Measurements from ENCODE around the gene ICAM3. TPM values are rescaled to one million over a fixed set of nuclear protein-coding genes. Genes with fewer than 3 reads are reported as not detected.

ICAM3 gene
- total and polyA plus RNA-seq, 10 of the 15 experiments (the other 5 are each of a cell fraction or from before 2014, with no cell fraction given): 5.5 to 152 (median 90.7) TPM

DNA sequence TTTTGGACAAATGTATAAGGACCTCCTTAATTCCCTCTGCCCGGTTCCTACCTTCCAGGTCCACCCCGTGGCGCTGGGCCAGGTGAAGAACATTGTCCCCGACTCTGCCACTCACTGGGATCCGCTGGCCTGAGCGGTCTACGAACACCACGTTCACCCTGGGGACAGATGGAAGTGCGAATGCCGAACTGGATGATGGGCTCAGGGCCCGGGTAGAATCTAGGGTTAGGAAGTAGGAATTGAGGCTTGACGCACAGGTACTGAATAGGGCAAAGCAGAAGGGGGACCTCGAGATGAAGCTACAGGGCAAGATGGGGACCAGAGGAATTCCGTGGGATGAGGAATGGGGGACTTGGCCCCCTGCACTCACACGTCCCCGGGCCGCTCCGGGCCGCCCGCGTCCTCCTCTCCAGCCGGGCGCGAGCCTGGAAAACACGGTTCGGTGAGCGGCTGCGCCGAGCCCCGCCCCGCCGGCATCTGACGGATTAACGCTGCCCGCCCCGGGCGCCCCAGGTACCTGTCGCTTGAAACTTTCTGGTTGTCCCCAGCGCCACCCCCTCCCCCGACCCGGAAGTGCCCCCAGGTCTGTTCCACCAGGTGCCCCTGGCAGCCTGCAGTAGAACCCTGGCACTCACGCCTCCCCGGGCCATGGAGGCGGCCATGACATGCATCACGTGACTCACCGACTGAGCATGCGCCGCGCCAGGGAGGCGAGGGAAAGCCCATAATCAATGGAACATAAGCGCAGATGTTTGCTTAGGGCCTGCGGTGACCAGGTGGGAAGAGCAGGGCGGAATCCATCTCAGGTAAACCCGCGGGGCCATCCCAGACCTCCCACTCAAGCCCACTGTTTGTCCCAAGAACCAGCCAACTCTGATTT is 23.8 kb downstream of the ICAM3 start, which contains the start of gene FDX2 (continued):
- TF ChIP-seq, protein P1, sequence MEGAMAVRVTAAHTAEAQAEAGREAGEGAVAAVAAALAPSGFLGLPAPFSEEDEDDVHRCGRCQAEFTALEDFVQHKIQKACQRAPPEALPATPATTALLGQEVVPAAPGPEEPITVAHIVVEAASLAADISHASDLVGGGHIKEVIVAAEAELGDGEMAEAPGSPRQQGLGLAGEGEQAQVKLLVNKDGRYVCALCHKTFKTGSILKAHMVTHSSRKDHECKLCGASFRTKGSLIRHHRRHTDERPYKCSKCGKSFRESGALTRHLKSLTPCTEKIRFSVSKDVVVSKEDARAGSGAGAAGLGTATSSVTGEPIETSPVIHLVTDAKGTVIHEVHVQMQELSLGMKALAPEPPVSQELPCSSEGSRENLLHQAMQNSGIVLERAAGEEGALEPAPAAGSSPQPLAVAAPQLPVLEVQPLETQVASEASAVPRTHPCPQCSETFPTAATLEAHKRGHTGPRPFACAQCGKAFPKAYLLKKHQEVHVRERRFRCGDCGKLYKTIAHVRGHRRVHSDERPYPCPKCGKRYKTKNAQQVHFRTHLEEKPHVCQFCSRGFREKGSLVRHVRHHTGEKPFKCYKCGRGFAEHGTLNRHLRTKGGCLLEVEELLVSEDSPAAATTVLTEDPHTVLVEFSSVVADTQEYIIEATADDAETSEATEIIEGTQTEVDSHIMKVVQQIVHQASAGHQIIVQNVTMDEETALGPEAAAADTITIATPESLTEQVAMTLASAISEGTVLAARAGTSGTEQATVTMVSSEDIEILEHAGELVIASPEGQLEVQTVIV (IDR thresholded peaks at IDR 0.05; ENCODE audit: borderline replicate concordance, partially characterized antibody): no peak
- TF ChIP-seq MYC (IDR thresholded peaks at IDR 0.05; ENCODE audit: insufficient read depth, insufficient read length, insufficient replicate concordance, low read length, severe bottlenecking) (no peak), MYB (IDR thresholded peaks at IDR 0.05; ENCODE audit: borderline replicate concordance, low read depth, low read length) (no peak), NFXL1 (IDR thresholded peaks at IDR 0.05; ENCODE audit: borderline replicate concordance) (no peak), HDGF (IDR thresholded peaks at IDR 0.05) (no peak), CHD2 (IDR thresholded peaks at IDR 0.05; ENCODE audit: borderline replicate concordance, low read depth, low read length) (0 out of 2 replicates have a peak, but pooled peaks have one; percentile 16), PML (IDR thresholded peaks at IDR 0.05; ENCODE audit: low read length) (0 out of 2 replicates have a peak, but pooled peaks have one; percentile 59), ZNF384 (IDR thresholded peaks at IDR 0.05; ENCODE audit: borderline replicate concordance, low read depth, low read length) (no peak), ZNF592 (IDR thresholded peaks at IDR 0.05) (no peak), EGR1 (IDR thresholded peaks at IDR 0.05; ENCODE audit: borderline replicate concordance in 1 of 2, low read depth in 2 of 2, low read length in 2 of 2) (no peak), NBN (IDR thresholded peaks at IDR 0.05) (0 out of 2 replicates have a peak, but pooled peaks have one; percentile 34), SMAD5 (IDR thresholded peaks at IDR 0.05; ENCODE audit: low read depth) (peak; percentile 70; the same call in 1 of the 2 replicates), RELB (IDR thresholded peaks at IDR 0.05; ENCODE audit: low read depth) (peak; percentile 82), SREBF2 (IDR thresholded peaks at IDR 0.05; ENCODE audit: low read length) (no peak), TCF12 (IDR thresholded peaks at IDR 0.05; ENCODE audit: low read depth, low read length) (no peak), PAX8 (IDR thresholded peaks at IDR 0.05) (no peak), ETV6 (conservative IDR thresholded peaks at IDR 0.05 in 1 of 2, IDR thresholded peaks at IDR 0.05 in 1 of 2; ENCODE audit: borderline replicate concordance in 1 of 2, low read depth in 1 of 2) (no peak), MXI1 (IDR thresholded peaks at IDR 0.05; ENCODE audit: low read depth, low read length) (peak; percentile 100)
- TF ChIP-seq, protein P2, sequence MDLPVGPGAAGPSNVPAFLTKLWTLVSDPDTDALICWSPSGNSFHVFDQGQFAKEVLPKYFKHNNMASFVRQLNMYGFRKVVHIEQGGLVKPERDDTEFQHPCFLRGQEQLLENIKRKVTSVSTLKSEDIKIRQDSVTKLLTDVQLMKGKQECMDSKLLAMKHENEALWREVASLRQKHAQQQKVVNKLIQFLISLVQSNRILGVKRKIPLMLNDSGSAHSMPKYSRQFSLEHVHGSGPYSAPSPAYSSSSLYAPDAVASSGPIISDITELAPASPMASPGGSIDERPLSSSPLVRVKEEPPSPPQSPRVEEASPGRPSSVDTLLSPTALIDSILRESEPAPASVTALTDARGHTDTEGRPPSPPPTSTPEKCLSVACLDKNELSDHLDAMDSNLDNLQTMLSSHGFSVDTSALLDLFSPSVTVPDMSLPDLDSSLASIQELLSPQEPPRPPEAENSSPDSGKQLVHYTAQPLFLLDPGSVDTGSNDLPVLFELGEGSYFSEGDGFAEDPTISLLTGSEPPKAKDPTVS (IDR thresholded peaks at IDR 0.05; ENCODE audit: low read depth, low read length): no peak
